Kidney epithelial cell (primary cell): ENCODE data around the gene FANK1. TPM values are rescaled to one million over a fixed set of nuclear protein-coding genes. Genes with fewer than 3 reads are reported as not detected.
"Not testable (repeated sequence)": the region's sequence is repeated elsewhere in the genome, so short reads cannot be mapped to it uniquely, and the experiment has no call there.

Experiments
- DNase-seq: peaks from one replicate; pipeline ENCODE4 v3.0.0-alpha.2; 2010; ENCODE audit warnings: low read depth
- H3K27me3 ChIP-seq: 2 replicates; pipeline ENCODE4 v1.6.0; 2011; ENCODE audit warnings: low read length; ENCODE audit not compliant: control insufficient read depth, insufficient read depth
- H3K36me3 ChIP-seq: 2 replicates; pipeline ENCODE4 v1.5.1; 2011; ENCODE audit warnings: low read length; ENCODE audit not compliant: control insufficient read depth, insufficient read depth
- H3K4me3 ChIP-seq: 2 replicates; pipeline ENCODE4 v1.5.1; 2011; ENCODE audit warnings: low read depth, mild to moderate bottlenecking, control low read depth, low read length
- total RNA-seq: library from RNA; depleted of rRNA; stranded (reverse); fragments of >200 nt; gene quantifications from 2 replicates; pipeline ENCODE4 v1.2.3, GENCODE V29; 2015
- TF ChIP-seq, protein P1 (sequence below): IDR thresholded peaks from 2 replicates; pipeline ENCODE4 v1.5.1; 2011; ENCODE audit warnings: mild to moderate bottlenecking, moderate library complexity, low read length, control low read depth, inconsistent platforms; ENCODE audit not compliant: insufficient read depth, poor library complexity, severe bottlenecking

The FANK1 gene
- total RNA-seq, 1 donor from 2014 or later, result 7.5 TPM

DNA sequence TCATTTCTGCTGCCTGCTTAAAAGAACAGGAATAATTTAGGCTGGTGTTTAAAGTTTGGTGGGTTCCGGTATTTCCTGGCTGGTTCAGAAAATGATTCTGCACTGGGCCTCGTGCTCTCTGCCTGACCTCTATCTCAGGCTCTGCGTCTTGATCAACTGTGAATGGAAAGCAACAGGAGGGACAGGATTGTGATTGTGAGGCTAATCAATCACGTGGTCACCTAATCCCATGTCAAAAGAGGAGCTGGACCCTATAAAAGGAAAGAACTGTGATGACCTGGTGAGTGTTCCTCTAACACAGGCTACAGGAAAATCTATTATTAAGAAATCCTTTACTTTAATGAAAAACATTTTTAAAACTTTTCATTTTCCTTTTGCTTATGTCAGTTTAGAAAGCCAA is 15.2 kb upstream of the FANK1 start, which contains the start of gene DHX32:
DHX32 (minus strand) TSS at position 101 of the 400 bp plus-strand sequence. CDS start 468 bp downstream, outside the sequence.
- TF ChIP-seq, protein P1, sequence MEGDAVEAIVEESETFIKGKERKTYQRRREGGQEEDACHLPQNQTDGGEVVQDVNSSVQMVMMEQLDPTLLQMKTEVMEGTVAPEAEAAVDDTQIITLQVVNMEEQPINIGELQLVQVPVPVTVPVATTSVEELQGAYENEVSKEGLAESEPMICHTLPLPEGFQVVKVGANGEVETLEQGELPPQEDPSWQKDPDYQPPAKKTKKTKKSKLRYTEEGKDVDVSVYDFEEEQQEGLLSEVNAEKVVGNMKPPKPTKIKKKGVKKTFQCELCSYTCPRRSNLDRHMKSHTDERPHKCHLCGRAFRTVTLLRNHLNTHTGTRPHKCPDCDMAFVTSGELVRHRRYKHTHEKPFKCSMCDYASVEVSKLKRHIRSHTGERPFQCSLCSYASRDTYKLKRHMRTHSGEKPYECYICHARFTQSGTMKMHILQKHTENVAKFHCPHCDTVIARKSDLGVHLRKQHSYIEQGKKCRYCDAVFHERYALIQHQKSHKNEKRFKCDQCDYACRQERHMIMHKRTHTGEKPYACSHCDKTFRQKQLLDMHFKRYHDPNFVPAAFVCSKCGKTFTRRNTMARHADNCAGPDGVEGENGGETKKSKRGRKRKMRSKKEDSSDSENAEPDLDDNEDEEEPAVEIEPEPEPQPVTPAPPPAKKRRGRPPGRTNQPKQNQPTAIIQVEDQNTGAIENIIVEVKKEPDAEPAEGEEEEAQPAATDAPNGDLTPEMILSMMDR, result no peak
- DNase-seq, result no peak
- H3K4me3 ChIP-seq, result no peak within 1 kb of the TSS
- no peaks in the 10 kb centered on the region for H3K36me3 ChIP-seq
- no peaks in the 10 kb centered on the region for H3K27me3 ChIP-seq

GRCh38 chr10:125882596-125882995 is 13.8 kb upstream of the FANK1 start:
- Histone ChIP-seq H3K4me3 (no peak overlapping the region), H3K27me3 (no peaks in the 10 kb centered on the region), H3K36me3 (no peaks in the 10 kb centered on the region)
- TF ChIP-seq, protein P1, result no peak
- no peak for DNase-seq

- TF ChIP-seq, protein P1, result no peak
- H3K36me3 ChIP-seq, result no peaks in the 10 kb centered on the region
- H3K4me3 ChIP-seq, result no peak overlapping the region
- no peak for DNase-seq
- no peaks in the 10 kb centered on the region for H3K27me3 ChIP-seq
These were observed 13.2 kb upstream of the FANK1 start for GRCh38 chr10:125883211-125883610.

DNA sequence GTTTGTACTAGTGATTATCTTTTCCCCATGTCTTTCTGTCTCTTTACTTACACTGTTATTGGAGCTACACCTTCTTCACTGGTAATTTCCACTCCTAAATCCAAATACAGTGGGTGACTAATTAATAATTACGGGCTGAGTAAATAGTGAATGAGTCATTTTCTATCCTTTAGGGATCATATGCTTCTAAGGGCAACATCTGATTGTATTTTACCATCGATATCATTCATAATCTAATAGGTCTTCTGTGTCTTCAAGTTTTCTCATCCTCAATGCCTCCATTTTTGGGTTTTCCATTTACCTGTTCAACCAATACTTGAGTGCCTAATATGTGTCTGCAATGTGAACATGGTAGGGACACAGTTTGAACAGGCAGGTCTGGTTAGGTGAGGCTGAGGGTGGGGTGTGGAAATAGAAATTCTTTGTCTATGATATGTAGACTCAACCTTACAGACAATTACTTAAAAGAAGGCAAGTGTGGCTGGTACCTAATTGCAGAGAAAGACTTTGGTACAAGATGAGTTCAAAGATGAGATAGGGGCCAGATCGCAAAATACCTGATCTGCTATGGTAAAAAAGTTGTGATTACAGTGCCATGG is 9.4 kb upstream of the FANK1 start:
- no peak overlapping the region for H3K4me3 ChIP-seq
- no peaks in the 10 kb centered on the region for H3K27me3 ChIP-seq
- H3K36me3 ChIP-seq, result no peaks in the 10 kb centered on the region
- no peak for DNase-seq
- TF ChIP-seq, protein P1, result no peak

GRCh38 chr10:125889441-125889840 is 6.9 kb upstream of the FANK1 start:
- DNase-seq, H3K4me3 ChIP-seq, H3K36me3 ChIP-seq, H3K27me3 ChIP-seq: not testable (repeated sequence)

- not testable (repeated sequence) for H3K27me3 ChIP-seq, DNase-seq, H3K4me3 ChIP-seq, H3K36me3 ChIP-seq
These were observed 4.0 kb upstream of the FANK1 start for GRCh38 chr10:125892402-125892801.

- not testable (repeated sequence) for H3K36me3 ChIP-seq, H3K27me3 ChIP-seq, DNase-seq, H3K4me3 ChIP-seq
These were observed 2.2 kb upstream of the FANK1 start for GRCh38 chr10:125894176-125894575.

DNA sequence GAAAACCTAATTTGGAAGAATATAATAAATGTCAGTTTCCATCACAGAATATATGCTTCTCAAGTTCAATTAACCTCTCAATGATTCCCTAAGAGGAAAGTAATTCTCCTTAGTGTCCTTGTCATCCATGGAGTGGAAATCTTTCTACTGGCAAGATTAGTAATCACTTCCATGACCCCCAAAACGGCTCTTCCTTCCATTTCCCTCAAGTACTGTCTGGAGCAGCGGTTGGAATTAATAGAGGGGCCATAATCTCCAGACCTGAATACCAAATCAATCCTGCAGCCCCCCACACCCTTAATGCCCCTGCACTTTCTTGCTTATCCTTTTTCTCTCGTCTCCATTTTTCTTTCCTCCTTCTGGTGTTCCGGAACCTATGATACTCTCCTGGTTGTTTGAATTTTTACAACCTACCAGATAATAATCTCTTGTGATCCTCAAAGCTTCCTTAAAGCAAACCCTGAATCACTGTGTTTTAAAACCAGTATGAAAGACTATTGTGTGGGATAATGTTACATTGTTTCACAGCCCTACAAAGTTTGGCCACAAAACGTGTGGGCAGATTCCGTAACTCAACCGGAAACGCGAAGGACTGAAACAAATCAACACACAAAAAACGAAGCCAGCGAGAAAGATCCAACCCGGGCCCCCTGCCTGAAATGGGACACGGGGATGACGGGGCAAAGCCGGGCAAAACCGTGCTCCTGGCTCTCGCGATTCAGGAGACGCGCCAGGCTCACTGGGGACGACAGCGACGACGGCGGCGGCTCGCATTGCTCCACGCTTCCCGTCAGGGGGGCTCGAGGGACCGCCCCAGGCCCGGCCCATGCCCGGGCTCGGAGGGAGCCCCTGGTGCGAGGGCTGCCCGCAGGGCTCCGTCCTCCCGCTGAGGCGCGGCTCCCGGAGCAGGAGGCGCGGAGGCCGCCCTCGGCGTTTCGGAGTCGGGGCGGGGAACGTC is 955 bp upstream of the FANK1 start:
- H3K27me3 ChIP-seq, DNase-seq, H3K36me3 ChIP-seq: not testable (repeated sequence)
- peak overlapping the region; percentile 86 for H3K4me3 ChIP-seq

- not testable (repeated sequence) for DNase-seq, H3K36me3 ChIP-seq, H3K27me3 ChIP-seq
- H3K4me3 ChIP-seq, result peak overlapping the region; percentile 86
These were observed 953 bp downstream of the FANK1 start for GRCh38 chr10:125897317-125897716.

DNA sequence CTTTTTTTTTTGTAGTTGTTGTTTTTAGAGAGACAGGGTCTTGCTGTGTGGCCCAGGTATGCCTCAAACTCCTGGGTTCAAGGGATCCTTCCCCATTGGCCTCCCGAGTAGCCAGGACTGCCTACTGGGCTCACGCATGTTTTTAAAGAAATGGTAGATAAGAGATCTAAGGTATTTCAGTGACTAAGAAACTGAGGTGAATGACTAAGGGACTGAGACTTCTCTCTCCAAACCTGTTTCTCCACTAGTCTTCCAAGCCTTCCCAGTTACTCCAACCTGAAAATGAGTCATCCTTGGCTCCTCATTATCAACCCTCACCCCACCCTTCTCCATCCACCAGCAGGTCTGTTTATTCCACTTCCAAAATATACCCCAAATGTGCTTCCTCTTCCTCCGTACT is 4.6 kb downstream of the FANK1 start:
- not testable (repeated sequence) for H3K27me3 ChIP-seq, H3K36me3 ChIP-seq, H3K4me3 ChIP-seq
- peak; percentile 41 for DNase-seq
